Measurements from ENCODE around the gene SLC25A36.

GRCh38 chr3:140933552-140933951 is 8.1 kb upstream of the SLC25A36 start:
- TF ChIP-seq, protein P1, sequence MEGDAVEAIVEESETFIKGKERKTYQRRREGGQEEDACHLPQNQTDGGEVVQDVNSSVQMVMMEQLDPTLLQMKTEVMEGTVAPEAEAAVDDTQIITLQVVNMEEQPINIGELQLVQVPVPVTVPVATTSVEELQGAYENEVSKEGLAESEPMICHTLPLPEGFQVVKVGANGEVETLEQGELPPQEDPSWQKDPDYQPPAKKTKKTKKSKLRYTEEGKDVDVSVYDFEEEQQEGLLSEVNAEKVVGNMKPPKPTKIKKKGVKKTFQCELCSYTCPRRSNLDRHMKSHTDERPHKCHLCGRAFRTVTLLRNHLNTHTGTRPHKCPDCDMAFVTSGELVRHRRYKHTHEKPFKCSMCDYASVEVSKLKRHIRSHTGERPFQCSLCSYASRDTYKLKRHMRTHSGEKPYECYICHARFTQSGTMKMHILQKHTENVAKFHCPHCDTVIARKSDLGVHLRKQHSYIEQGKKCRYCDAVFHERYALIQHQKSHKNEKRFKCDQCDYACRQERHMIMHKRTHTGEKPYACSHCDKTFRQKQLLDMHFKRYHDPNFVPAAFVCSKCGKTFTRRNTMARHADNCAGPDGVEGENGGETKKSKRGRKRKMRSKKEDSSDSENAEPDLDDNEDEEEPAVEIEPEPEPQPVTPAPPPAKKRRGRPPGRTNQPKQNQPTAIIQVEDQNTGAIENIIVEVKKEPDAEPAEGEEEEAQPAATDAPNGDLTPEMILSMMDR (IDR thresholded peaks at IDR 0.05), result no peak
- TF ChIP-seq POLR2AphosphoS5 (IDR thresholded peaks at IDR 0.05), result no peak
- TF ChIP-seq EP300 (IDR thresholded peaks at IDR 0.05), result no peak
- no peak for TF ChIP-seq POLR2A (IDR thresholded peaks at IDR 0.05)
